Nephron (organoid): ENCODE data around the gene MFSD8.

ENCODE experiments used
- H3K27ac Mint-ChIP-seq, 3 experiments: 2 replicates each; pipeline ENCODE4 v1.8.0; 2020; ENCODE audit warnings: mixed read lengths in 3 of 3, mild to moderate bottlenecking in 2 of 3, moderate library complexity in 1 of 3
- H3K27me3 Mint-ChIP-seq: 2 replicates; pipeline ENCODE4 v1.8.0; 2021; ENCODE audit warnings: low read depth, mild to moderate bottlenecking, moderate library complexity, mixed read lengths
- H3K36me3 Mint-ChIP-seq: 2 replicates; pipeline ENCODE4 v1.8.0; 2020; ENCODE audit warnings: low read depth, mixed read lengths
- H3K4me1 Mint-ChIP-seq: 2 replicates; pipeline ENCODE4 v1.8.0; 2020; ENCODE audit warnings: mixed read lengths
- H3K4me3 Mint-ChIP-seq, 3 experiments: 2 replicates each; pipeline ENCODE4 v1.8.0; 2020; ENCODE audit warnings: mild to moderate bottlenecking in 3 of 3, mixed read lengths in 3 of 3, moderate library complexity in 2 of 3
- H3K9me3 Mint-ChIP-seq: 2 replicates; pipeline ENCODE4 v1.8.0; 2020; ENCODE audit warnings: mixed read lengths
- TF ChIP-seq, protein P1 (sequence below), 3 experiments: fragments of 200-600 bp; sonication (generic); IDR thresholded peaks; one replicate each; pipeline ENCODE4 v1.5.0; 2021; ENCODE audit warnings: antibody characterized with exemption in 3 of 3; ENCODE audit not compliant: unreplicated experiment in 3 of 3

MFSD8 gene

DNA sequence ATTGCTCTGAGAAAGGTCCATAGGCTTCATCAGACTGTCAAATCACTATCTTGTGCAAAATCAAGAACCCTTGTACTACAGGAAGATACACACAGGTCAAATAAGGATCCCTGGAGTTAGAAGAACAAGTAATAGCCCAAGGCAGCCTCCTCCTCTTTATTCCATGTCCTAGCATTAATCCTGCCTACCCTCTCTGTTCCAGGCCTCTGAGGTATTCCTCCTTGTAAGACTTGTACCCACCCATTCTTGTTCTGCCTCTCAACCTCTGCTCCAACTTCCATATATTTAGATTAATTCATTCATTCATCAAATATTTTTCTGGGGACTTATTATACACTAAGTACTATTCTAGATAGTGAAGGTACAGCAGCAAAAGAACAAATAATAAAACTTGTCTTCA, 94.7 kb downstream of the MFSD8 start:
- Mint-ChIP-seq H3K27me3 (no peaks in the 10 kb centered on the region), H3K36me3 (peaks cover 9% of the 10 kb centered on the region), H3K4me3 (no peak overlapping the region), H3K4me1 (peaks cover 5% of the 10 kb centered on the region), H3K27ac (no peak overlapping the region), H3K9me3 (peaks cover 18% of the 10 kb centered on the region)
- TF ChIP-seq, protein P1, sequence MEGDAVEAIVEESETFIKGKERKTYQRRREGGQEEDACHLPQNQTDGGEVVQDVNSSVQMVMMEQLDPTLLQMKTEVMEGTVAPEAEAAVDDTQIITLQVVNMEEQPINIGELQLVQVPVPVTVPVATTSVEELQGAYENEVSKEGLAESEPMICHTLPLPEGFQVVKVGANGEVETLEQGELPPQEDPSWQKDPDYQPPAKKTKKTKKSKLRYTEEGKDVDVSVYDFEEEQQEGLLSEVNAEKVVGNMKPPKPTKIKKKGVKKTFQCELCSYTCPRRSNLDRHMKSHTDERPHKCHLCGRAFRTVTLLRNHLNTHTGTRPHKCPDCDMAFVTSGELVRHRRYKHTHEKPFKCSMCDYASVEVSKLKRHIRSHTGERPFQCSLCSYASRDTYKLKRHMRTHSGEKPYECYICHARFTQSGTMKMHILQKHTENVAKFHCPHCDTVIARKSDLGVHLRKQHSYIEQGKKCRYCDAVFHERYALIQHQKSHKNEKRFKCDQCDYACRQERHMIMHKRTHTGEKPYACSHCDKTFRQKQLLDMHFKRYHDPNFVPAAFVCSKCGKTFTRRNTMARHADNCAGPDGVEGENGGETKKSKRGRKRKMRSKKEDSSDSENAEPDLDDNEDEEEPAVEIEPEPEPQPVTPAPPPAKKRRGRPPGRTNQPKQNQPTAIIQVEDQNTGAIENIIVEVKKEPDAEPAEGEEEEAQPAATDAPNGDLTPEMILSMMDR (IDR thresholded peaks at IDR 0.05; ENCODE audit: unreplicated experiment in 3 of 3) = no peak

DNA sequence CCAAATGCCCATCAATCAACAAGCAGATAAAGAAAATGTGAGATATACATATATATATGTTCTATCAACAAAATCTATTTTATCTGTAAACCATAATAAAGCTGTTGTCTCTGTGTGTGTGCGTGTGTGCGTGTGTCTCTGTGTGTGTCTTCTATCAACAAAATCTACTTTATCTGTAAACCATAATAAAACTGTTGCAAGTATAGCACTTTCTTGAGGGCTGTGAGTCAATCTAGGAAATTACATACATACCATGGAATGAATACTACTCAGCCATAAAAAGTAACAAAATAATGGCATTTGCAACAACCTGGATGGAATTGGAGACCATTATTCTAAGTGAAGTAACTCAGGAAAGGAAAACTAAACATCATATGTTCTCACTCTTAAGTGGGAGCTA, 96.8 kb downstream of the MFSD8 start:
- H3K36me3 Mint-ChIP-seq = no peaks in the 10 kb centered on the region
- H3K27me3 Mint-ChIP-seq = no peaks in the 10 kb centered on the region
- peaks cover 17% of the 10 kb centered on the region for H3K9me3 Mint-ChIP-seq
- H3K4me1 Mint-ChIP-seq = peaks cover 5% of the 10 kb centered on the region
- TF ChIP-seq, protein P1 (IDR thresholded peaks at IDR 0.05; ENCODE audit: unreplicated experiment in 3 of 3) = no peak
- H3K4me3 Mint-ChIP-seq = no peak overlapping the region
- no peak overlapping the region for H3K27ac Mint-ChIP-seq
